GM18870 (cell line): ENCODE data around the gene CALM3.
"Not testable (repeated sequence)": the region's sequence is repeated elsewhere in the genome, so short reads cannot be mapped to it uniquely, and the experiment has no call there.

Experiments used
- ATAC-seq: cut with Tn5 transposase; IDR thresholded peaks from one replicate; pipeline ENCODE4 v1.9.1; 2021; ENCODE audit warnings: moderate library complexity; ENCODE audit not compliant: unreplicated experiment

CALM3 gene

GRCh38 chr19:46614114-46614722 lies 13.1 kb downstream of the CALM3 start:
- ATAC-seq = no peak

- no peak for ATAC-seq
These were observed 14.8 kb downstream of the CALM3 start for GRCh38 chr19:46615966-46616365.

- ATAC-seq = no peak
These were observed 15.6 kb downstream of the CALM3 start for GRCh38 chr19:46616631-46617322.

DNA sequence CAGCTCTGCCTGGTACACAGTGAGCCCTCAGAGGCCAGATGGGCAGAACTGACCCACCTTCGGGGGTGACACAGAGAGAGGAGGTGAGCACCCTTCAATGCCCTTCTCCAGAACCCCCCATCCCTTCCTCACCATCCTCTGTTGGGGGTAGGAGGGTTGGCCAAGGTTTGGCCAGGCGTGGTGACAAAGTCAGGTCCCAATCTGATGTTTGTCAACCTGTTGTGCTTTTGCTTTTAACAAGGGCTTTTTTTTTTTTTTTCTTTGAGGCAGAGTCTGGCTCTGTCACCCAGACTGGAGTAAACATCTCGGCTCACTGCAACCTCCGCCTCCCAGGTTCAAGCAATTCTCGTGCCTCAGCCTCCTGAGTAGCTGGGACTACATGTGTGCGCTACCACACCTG lies 16.5 kb downstream of the CALM3 start:
- ATAC-seq = no peak

- ATAC-seq = no peak
These were observed 17.6 kb downstream of the CALM3 start for GRCh38 chr19:46618670-46619231.

DNA sequence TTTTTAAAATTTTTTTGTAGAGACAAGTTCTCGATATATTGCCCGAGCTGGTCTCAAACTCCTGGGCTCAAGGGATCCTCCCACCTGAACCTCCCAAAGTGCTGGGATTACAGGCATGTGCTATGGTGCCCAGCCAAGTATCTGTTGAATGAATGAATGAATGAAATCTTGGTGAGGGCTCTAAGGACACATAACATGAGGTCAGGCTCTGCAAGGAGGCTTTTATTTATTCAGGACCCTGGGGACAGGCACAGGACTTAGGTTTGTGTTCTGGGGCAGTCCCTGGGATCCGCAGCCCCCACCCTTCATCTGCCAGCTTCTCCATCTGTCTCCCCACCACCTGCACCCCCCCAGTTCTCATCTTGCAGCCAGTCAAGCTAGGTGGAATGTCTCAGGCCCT lies 19.1 kb downstream of the CALM3 start:
- ATAC-seq = no peak

DNA sequence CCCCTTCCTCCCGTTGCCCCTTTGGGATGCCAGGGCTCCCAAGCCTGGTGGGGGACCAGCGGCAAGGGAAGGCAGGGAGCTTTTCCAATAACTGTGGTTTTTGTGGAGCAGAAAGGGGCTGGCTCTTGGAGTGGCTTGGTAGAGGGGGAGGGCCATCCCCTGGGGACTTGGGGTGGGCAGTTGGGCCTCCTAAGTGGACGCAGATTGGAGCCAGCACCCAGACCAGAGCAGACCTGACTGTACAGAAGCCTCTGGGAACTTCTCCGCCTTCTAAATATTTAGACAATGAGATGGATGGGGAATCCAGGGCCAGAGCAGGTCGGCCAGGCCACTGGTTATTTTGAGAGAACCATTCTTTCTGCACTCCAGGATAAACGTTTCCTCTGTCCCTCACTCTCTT lies 19.6 kb downstream of the CALM3 start:
- ATAC-seq = no peak

- no peak for ATAC-seq
These were observed 20.3 kb downstream of the CALM3 start for GRCh38 chr19:46621191-46622117.

DNA sequence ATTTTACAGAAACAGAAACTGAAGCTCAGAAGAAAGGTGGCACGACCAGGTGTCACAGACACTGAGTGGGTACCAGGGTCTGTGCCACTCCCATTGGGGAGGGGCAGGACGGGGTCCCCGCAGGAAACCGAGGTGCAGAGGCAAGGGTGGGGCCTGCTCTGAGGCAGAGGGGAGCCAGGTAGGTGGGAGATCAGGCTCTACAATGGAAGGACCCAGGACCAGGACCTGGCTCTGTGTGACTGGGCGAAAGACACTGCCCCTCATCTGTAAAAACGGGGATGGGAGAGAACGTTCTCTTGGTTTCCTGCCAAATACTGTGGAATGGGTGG lies 21.0 kb downstream of the CALM3 start:
- no peak for ATAC-seq

- ATAC-seq = no peak
These were observed 22.9 kb downstream of the CALM3 start for GRCh38 chr19:46623915-46624502.

GRCh38 chr19:46624958-46625661 lies 24.0 kb downstream of the CALM3 start, which contains the start of gene PTGIR:
PTGIR (minus strand) TSS chr19:46625089; CDS start chr19:46624225, 864 bp downstream.
- no peak for ATAC-seq

DNA sequence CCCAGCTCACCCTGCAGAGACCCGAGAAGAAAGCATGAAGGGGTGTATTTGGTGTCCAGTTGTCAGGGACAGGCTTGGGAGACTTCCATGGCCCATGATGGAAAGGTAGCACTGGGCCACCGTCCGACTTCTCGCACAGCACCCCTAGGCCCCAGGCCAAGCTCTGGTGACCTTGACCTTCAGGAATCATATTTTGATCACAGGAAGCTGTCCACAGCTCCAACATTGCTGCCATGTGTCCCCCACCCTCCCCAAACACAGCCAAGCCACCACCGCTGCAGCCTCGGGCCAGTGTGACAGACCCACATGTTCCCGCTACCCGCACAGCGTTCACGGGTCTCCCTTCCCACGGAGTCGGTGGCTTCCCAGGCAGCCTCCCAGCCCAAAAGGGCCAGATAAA lies 24.6 kb downstream of the CALM3 start:
- no peak for ATAC-seq

DNA sequence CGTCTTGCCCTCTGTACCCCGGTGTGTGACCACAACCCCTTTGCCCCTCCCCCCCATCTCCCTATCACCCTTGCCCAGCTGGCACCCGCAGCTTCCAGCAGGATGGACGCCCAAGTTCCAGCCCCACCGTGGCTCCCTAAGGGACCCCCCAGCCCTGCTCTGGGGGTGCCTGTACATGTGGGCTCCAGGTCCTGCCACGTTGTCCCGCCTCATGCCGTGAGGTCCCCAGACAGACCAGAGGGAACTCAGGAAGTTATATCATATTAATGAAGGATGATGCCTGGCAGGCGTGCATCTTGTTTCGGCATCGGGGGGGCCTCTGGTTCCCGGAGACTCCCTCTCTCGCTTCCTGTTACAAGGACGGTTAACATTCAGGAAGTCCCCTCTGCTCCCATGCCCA lies 25.3 kb downstream of the CALM3 start:
- no peak for ATAC-seq

GRCh38 chr19:46628970-46629369 lies 27.8 kb downstream of the CALM3 start:
- not testable (repeated sequence) for ATAC-seq

DNA sequence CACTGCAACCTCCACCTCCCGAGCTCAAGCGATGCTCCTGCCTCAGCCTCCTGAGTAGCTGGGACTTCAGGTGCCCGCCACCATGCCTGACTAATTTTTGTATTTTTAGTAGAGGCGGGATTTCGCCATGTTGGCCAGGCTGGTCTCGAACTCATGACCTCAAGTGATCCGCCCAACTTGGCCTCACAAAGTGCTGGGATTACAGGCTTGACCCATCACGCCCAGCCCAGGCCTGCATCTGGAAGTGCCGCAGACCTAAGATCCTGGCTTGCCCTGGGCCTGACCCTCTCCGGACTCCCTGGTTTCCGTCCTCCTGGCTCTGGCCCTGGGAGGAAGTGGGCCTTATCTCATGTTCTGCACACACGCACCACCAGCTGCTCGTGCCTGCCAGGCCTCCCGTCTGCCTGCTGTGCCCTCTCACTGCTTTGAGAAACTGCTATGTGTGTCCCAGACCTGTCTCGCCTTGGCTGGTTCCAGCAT lies 28.5 kb downstream of the CALM3 start:
- no peak for ATAC-seq

GRCh38 chr19:46630586-46631205 lies 29.6 kb downstream of the CALM3 start:
- ATAC-seq = no peak

DNA sequence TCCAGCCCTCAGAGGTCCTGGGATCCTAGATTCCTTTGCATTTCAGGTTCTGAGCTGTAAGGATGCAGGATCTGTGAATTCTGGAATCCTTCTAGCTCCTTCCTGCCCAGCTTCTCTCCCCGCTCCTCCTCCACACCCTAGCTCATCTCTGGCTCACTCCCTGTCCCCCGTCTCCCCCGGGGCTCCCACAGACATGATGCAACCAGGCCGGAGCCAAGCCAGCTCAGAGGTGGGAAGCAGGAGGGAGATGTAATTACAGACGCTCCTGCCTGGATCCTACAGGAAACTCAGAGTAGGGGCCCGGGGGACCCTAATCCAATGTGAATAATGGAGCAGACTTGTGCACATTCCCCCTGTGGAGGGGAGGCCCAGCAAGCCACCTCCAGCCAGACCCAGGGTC lies 30.4 kb downstream of the CALM3 start:
- ATAC-seq = no peak

GRCh38 chr19:46633130-46633529 lies 32.0 kb downstream of the CALM3 start:
- ATAC-seq = no peak

DNA sequence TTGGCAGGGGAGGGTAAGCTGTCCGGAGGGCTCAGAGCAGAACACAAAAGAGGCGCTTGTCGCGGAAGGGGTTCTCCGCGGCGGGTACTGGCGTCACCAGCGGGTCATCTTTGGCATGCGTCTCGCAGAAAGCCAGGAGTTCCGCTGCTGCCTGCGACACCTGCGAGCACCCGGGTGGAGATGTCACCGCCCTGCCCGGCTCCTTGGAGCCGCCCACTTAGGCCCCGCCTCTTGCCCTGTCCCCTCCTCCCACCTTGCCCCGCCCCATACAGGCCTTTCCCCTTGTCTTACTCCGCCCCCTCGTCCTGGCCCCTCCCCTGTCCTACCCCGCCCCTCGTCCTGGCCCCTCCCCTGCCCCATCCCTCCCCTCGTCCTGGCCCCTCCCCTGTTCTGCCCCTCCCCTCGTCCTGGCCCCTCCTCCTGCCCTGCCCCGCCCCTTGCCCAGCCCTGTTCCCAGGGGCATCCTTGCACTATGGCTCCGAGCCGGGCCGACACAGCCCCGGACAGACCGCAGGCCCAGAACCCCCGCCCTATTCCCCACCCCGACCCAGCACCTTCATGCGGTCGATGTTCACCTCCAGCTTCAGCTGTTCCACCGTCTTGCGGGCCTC lies 33.0 kb downstream of the CALM3 start:
- no peak for ATAC-seq
